HL-60 (cell line): ENCODE data around the gene CAMK1D.

Experiments used
- POLR2AphosphoS5 ChIP-seq: IDR thresholded peaks from 2 replicates; pipeline ENCODE4 v1.6.1; 2012; ENCODE audit warnings: low read depth
- SPI1 ChIP-seq: IDR thresholded peaks from 2 replicates; pipeline ENCODE4 v1.6.1; 2012; ENCODE audit warnings: low read depth, mild to moderate bottlenecking, borderline replicate concordance
- TF ChIP-seq, protein P1 (sequence below): IDR thresholded peaks from 2 replicates; pipeline ENCODE4 v1.6.1; 2012; ENCODE audit warnings: low read depth; ENCODE audit not compliant: insufficient replicate concordance
- TF ChIP-seq, protein P2 (sequence below): IDR thresholded peaks from one replicate; pipeline ENCODE4 v1.5.1; 2011; ENCODE audit warnings: low read length, control low read depth, inconsistent platforms; ENCODE audit not compliant: insufficient read depth

DNA sequence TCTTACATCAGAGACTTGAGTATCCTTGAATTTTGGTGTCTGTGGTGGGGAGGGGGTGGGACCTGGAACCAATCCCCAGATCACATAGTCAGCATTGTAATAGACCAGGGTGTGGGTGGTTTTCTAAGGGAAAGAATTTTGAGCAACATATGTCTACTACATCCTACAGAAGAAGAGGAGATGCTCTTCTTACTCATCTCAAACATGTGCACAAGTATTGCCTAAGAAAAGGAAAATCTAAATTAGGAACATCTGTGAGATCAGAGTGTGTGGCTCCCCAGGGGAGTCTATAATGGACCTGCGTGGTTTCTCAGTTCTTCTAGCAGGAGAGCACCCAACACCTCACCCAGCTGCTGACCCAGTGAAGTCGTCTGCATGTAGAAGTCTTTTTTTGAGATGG lies 503.3 kb downstream of the CAMK1D start:
- TF ChIP-seq, protein P1, sequence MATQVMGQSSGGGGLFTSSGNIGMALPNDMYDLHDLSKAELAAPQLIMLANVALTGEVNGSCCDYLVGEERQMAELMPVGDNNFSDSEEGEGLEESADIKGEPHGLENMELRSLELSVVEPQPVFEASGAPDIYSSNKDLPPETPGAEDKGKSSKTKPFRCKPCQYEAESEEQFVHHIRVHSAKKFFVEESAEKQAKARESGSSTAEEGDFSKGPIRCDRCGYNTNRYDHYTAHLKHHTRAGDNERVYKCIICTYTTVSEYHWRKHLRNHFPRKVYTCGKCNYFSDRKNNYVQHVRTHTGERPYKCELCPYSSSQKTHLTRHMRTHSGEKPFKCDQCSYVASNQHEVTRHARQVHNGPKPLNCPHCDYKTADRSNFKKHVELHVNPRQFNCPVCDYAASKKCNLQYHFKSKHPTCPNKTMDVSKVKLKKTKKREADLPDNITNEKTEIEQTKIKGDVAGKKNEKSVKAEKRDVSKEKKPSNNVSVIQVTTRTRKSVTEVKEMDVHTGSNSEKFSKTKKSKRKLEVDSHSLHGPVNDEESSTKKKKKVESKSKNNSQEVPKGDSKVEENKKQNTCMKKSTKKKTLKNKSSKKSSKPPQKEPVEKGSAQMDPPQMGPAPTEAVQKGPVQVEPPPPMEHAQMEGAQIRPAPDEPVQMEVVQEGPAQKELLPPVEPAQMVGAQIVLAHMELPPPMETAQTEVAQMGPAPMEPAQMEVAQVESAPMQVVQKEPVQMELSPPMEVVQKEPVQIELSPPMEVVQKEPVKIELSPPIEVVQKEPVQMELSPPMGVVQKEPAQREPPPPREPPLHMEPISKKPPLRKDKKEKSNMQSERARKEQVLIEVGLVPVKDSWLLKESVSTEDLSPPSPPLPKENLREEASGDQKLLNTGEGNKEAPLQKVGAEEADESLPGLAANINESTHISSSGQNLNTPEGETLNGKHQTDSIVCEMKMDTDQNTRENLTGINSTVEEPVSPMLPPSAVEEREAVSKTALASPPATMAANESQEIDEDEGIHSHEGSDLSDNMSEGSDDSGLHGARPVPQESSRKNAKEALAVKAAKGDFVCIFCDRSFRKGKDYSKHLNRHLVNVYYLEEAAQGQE: no peak
- no peak for TF ChIP-seq SPI1
- TF ChIP-seq, protein P2, sequence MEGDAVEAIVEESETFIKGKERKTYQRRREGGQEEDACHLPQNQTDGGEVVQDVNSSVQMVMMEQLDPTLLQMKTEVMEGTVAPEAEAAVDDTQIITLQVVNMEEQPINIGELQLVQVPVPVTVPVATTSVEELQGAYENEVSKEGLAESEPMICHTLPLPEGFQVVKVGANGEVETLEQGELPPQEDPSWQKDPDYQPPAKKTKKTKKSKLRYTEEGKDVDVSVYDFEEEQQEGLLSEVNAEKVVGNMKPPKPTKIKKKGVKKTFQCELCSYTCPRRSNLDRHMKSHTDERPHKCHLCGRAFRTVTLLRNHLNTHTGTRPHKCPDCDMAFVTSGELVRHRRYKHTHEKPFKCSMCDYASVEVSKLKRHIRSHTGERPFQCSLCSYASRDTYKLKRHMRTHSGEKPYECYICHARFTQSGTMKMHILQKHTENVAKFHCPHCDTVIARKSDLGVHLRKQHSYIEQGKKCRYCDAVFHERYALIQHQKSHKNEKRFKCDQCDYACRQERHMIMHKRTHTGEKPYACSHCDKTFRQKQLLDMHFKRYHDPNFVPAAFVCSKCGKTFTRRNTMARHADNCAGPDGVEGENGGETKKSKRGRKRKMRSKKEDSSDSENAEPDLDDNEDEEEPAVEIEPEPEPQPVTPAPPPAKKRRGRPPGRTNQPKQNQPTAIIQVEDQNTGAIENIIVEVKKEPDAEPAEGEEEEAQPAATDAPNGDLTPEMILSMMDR: no peak
- no peak for TF ChIP-seq POLR2AphosphoS5
